Peyer's patch (tissue), 4 donors: ENCODE measurements around the gene ATOSA.

Experiments
- POLR2A ChIP-seq, 2 donors: fragments of 450-650 bp; IDR thresholded peaks; one replicate each; pipeline ENCODE4 v1.5.1; 2017; ENCODE audit warnings: antibody characterized with exemption in 2 of 2, mild to moderate bottlenecking in 2 of 2, moderate library complexity in 2 of 2
- TF ChIP-seq, protein P1 (sequence below), 6 experiments: fragments of 450-650 bp in 4 of 6; fragments of 200-600 bp in 2 of 6; sonication (generic) in 1 of 6; IDR thresholded peaks; one replicate each; pipeline ENCODE4 v1.5.1; 2017 to 2019; ENCODE audit warnings: antibody characterized with exemption in 6 of 6, mild to moderate bottlenecking in 3 of 6, moderate library complexity in 1 of 6

- TF ChIP-seq, protein P1, sequence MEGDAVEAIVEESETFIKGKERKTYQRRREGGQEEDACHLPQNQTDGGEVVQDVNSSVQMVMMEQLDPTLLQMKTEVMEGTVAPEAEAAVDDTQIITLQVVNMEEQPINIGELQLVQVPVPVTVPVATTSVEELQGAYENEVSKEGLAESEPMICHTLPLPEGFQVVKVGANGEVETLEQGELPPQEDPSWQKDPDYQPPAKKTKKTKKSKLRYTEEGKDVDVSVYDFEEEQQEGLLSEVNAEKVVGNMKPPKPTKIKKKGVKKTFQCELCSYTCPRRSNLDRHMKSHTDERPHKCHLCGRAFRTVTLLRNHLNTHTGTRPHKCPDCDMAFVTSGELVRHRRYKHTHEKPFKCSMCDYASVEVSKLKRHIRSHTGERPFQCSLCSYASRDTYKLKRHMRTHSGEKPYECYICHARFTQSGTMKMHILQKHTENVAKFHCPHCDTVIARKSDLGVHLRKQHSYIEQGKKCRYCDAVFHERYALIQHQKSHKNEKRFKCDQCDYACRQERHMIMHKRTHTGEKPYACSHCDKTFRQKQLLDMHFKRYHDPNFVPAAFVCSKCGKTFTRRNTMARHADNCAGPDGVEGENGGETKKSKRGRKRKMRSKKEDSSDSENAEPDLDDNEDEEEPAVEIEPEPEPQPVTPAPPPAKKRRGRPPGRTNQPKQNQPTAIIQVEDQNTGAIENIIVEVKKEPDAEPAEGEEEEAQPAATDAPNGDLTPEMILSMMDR (IDR thresholded peaks at IDR 0.05): no peak
- TF ChIP-seq POLR2A (IDR thresholded peaks at IDR 0.05): no peak
These were observed 9.1 kb downstream of the ATOSA start for GRCh38 chr15:52670087-52670486.
